Femur (tissue), 1 donor: ENCODE measurements around the gene RCN2.

Experiments
- DNase-seq: peaks from one replicate; pipeline ENCODE4 v3.0.0-alpha.2; 2017

RCN2 gene

DNA sequence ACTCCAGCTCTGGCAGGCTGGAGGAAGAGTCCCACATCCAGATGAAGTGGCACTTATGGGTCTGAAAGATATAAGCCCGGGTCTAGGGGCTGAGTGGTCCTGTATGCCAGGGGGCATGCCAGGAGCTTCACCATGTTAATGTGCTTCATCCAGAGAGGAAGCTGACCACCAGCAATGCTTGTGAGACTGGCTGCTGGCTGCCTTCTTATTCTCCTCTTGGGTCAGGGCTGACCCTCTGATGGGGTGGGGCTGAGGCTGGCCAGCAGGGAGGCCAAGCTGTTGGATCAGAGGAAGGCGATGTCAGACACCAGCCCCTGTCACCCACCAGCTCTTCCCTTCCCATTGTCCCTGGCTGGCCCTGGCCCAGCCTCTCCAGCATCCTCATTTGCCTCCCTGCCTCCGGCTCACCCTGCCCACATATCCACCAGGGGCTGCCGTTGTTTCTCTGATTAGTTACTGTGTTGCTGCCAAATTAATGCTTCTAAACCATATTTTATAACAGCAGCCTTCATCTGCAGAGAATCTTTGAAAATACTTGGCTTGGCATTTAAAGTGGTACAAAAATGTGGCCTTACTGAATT lies 43.0 kb downstream of the RCN2 start:
- DNase-seq = no peak

DNA sequence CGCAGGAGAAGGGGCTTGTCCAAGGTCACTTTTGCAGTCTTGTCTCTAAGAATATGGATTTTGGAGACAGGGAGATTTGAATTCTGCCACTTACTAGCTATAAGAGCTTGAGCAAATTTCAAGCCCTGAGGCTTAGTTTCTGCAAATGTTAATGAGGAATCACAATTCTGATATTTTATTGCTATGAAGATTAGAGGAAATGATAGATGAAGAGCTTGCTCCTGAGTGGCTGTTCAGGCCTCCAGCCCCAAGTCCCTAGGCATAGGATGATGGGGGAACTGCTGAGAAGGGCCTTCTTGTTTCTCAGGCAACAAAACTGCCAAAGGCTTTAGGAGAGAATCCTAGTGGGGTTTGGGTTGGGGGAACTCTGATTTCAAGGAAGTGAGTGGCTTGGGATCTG lies 44.6 kb downstream of the RCN2 start:
- DNase-seq = no peak

DNA sequence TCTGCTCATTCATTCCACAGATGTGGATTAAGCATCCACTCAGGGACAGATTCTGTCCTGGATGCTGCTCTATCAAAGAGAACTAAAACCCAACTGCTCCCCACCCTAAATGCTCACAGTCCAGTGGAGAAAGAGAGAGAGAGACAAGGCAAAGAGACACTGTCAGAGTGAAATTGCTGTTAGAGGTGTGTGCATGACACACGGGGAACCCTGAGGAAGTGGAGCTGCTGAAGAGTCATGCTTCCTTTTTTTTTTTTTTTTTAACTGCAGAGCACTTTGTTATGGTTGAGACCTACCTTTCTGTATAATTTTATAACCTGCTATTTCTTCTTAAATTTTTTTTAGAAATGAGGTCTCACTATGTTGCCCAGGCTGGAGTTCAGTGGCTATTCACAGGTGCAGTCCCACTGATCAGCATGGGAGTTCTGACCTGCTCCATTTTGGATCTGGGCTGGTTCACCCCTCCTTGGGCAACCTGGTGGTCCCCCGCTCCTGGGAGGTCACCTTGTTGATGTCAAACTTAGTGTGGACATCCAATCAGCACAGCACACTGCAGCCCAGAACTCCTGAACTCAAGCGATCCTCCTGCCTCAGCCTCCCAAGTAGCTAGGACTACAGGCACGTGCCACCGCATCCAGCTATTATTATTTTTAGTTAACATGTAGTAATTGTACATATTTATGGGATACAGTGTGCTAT lies 45.2 kb downstream of the RCN2 start:
- no peak for DNase-seq

DNA sequence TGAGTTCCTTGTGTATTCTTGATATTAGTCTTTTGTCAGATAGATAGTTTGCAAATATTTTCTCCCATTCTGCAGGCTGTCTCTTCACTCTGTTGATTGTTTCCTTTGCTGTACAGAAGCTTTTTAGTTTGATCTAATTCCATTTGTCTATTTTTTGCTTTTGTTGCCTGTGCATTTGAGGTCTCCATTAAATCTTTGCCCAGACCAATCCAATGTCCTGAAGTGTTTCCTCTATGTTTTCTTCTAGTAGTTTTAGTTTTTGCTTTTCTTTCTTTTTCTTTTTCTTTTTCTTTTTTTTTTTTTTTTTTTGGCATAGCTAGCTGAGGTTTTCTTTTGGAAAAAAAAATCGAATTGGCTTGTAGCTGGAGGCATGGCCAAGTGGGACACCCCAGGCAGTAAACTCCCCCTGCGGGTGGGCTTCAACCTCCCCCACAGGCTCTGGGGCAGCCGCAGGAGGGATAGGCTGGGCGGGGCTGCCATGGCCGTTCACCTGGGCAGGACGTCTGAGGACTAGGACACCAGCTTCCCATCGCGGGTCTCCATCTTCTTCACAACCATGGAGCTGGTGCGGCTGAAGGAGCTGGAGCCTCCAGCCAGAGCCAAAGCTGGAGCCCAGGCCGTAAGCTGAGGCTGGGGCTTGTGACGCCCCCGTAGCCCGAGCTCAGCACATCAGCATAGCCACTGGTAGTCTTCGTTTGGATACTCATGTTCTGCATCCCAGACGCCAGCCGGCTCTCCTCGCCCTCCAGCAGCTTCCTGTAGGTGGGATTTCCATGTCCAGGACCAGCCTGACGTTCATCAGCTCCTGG lies 47.2 kb downstream of the RCN2 start:
- DNase-seq = no peak

DNA sequence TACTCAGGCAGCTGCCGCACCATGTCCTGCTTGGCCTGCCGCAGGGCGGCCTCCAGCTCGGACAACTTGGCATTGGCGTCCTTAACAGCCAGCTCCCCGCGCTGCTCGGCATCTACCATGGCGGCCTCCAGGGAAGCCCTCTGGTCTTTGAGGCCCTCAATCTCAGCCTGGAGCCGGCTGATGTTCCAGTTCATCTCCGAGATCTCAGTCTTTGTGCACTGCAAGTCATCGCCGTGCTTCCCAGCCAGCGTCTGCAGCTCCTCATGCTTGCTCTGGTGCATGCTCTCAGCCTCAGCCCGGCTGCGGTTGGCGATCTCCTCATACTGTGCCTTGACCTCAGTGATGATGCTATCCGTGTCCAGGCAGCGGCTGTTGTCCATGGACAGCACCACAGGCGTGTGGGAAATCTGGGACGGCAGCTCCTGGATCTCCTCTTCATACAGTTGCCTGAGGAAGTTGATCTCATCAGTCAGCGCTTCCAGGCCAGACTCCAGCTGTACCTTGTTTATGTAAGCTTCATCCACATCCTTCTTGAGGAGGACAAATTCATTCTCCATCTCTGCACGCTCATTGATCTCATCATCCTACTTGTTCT lies 47.9 kb downstream of the RCN2 start:
- no peak for DNase-seq

GRCh38 chr15:76979996-76980520 lies 48.5 kb downstream of the RCN2 start:
- DNase-seq = no peak

- no peak for DNase-seq
Measured at GRCh38 chr15:76982356-76982755, 50.8 kb downstream of the RCN2 start.

GRCh38 chr15:76982756-76983155 lies 51.2 kb downstream of the RCN2 start:
- no peak for DNase-seq

- DNase-seq = no peak
Measured at GRCh38 chr15:76983590-76984375, 52.2 kb downstream of the RCN2 start.

DNA sequence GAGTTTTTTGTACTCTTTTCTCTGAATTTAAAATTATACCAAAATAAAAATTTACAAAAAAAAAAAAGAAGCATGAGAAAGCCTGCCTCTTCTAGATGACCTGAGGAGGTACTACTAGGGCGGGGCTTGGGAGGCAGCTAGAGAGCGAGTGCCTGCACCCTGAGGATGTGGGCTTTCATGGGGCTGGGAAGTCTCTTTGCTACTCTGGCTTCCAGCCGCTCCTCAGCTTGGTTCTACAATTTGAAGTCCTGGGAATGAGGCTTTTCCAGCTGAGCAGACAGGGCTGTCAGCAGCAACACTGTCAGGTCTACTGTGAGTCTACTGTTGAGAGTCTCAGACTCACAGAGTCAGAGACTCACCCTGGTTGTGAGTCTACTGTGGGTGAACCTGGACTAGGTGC lies 55.2 kb downstream of the RCN2 start:
- no peak for DNase-seq

DNA sequence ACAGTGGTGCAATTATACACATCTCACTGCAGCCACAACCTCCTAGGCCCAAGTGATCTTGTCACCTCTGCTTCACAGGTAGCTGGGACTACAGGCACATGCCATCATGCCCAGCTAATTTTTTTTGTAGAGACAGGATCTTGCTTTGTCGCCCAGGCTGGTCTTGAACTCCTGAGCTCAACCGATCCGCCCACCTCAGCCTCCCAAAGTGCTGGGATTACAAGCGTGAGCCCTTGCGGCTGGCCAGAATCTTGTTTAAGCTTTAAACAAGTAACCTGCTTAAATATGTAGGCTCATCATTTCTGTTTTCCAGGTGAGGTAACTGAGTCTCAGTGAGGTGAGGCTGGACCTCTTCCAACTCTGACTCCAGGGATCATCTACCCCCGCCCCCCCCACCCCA lies 55.7 kb downstream of the RCN2 start:
- DNase-seq = no peak

DNA sequence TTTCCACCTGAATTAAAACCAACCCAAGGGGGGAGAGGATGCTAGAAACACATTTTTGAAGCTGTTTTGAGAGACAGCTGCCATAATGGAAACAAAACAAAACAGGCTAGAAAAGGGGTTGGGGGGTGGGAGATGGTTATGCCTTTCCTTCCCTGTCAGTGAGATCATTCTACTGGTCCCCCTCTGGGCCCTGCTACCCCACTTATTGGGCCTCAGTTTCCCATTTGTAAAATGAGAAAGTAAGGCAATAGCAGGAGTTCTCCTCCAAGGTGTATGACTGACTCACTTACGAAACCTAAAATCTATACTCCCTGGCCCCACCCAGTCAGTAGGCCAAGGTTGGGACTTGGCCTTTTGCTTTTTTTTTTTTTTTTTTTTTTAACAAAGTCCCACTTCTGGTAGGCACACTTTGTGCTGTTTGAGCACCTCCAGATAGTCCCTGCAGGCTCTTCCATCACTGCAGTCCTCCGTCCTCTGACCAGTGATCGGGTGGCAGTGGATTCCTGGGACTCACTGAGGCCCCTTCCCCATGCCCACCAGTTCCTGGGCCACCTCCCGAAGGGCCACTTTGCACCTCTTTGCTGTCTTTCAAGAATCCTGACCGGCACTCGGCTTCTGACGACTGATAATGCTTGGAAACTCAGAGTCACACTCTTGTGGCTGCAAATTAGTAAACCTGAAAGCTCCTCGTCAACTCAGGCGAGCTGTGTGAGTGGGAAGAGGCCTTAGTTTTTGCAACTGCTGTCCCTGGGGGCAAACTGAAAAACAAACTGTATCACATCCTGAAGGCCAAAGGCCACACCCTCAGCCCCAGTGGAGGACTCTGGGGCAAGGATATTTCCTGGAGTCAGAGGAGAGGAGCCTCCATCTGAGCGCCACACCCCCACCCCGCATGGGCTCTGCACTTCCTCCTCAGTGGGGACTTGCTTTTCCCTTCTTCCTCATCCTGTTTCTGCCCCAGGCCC lies 56.6 kb downstream of the RCN2 start:
- DNase-seq = peak; percentile 58

GRCh38 chr15:76988867-76989780 lies 57.6 kb downstream of the RCN2 start:
- DNase-seq = no peak

GRCh38 chr15:76991048-76991447 lies 59.5 kb downstream of the RCN2 start:
- DNase-seq = no peak

DNA sequence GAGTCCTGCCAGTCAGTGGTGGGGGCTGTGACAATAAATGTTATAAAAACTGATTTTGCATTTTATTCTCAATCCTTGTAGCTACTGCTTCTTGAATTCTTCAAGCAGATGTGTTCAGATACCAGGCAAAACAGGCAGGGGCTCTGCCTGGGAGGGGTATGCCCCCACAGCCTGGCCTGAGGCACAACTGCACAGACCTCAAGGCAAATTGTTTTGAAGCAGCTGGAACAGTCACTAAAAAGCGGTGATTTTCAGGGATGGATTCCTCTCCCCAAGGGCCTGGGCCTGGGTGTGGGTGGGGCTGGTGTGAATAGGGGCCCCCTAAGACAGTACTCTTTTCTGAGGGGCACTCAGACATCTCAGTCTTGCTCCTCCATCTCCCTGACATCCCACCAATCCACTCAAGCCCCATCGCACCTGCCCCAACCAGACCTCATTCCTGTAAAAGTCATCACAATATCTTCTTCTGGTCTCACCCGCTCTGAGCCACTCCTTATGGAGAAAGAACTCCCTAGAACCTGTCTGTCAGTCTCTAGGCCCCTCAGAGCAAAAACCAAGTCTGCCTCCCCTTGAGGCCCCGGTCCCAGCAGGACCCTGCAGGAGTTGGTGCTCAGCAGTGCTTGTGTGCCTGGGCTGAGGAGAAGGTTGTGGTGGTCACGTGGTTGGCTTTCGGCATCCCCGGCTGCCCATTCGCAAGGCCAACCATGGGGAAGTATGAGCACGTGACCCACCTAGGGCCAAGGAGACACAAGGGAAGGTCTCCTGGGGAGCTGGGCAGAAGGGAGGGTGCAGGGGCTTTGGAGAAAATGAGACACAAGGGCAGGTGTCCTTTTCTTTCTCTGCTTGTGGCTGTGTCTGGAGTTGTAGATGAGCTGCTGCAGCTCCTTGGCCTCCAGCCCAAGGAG lies 60.4 kb downstream of the RCN2 start:
- no peak for DNase-seq

DNA sequence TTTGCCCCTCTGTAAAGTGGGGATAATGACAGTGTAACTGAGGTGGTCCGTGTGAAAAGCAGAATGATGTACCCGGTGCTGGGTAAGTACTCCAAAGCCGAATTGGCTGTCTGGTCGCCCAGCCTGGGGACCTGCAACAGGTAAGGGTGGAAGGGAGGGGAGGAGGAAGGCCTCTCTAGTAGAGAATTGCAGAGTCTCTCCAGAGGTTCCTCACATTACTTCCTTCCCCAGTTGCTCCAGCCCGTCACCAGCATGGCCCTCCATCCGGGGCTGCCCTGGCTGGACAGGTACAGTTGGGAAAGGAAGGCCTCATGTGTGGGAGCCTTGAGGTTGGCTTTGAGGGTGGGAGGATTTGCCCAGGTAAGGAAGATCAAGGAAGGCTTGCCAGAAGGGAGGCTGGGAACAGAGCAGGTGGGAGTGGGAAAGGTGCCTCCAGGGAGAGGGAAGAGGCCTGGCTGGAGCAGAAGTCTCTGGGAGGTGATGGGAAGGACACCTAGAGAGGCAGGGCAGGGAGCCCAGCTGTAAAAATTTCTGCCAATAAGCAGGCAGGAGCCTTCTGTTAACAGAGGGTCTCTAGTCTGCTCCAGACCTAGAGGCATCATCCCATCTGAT lies 61.7 kb downstream of the RCN2 start:
- DNase-seq = no peak

DNA sequence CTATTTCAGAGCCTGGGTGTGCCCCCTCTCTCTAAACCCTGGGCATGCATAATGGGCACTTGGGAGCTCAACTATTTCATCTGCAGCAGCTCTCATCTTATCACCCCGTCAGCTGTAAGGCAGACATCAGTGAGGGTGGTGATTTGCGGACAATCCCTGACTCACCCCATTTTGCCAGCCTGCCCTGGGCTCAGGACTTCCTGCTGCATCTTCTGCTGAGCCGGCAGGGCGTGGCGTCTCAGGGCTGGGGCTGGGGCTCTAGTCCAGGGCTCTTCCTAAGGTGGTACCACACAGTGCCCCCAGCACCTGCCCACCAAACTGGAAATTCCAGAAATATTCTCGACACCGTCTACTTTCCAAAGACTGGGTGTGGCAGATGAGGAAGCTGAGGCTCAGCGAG lies 62.5 kb downstream of the RCN2 start:
- no peak for DNase-seq

GRCh38 chr15:76994496-76994895 lies 62.9 kb downstream of the RCN2 start:
- no peak for DNase-seq
